Measurements from ENCODE around the gene TUFM.

- TF ChIP-seq CTCF (IDR thresholded peaks at IDR 0.05 in 2 of 3, conservative IDR thresholded peaks at IDR 0.05 in 1 of 3; ENCODE audit: borderline replicate concordance in 1 of 3, insufficient read depth in 1 of 3, low read depth in 2 of 3, low read length in 2 of 3) (no peak), RAD21 (IDR thresholded peaks at IDR 0.05; ENCODE audit: low read depth) (no peak), POLR2A (IDR thresholded peaks at IDR 0.05; ENCODE audit: borderline replicate concordance, extremely low read depth, insufficient read depth, insufficient read length) (no peak), YY1 (IDR thresholded peaks at IDR 0.05; ENCODE audit: extremely low read depth, insufficient replicate concordance, low read depth, low read length) (no peak), ATF3 (IDR thresholded peaks at IDR 0.05) (no peak)
Observed at GRCh38 chr16:28879841-28880588, 33.9 kb upstream of the TUFM start.

All from HCT116 (cell line).